ENCODE measurements around the gene STOML2. TPM values are rescaled to one million over a fixed set of nuclear protein-coding genes. Genes with fewer than 3 reads are reported as not detected.

STOML2 gene
- total RNA-seq, 1 donor from 2014 or later: 83.1 TPM

GRCh38 chr9:35089434-35089833 lies 13.5 kb downstream of the STOML2 start:
- Histone ChIP-seq H3K27ac (ENCODE audit: low read depth, low read length) (no peak overlapping the region), H3K36me3 (ENCODE audit: insufficient read depth, low read length) (peaks cover 8% of the 10 kb centered on the region), H3K79me2 (ENCODE audit: insufficient read depth, low read length) (no peaks in the 10 kb centered on the region), H3K4me2 (ENCODE audit: low read length) (no peak overlapping the region), H3K9ac (ENCODE audit: low read length) (no peak overlapping the region), H3K4me3 (ENCODE audit: insufficient read depth, low read depth, low read length) (no peak overlapping the region), H3K4me1 (ENCODE audit: insufficient read depth, low read length) (no peaks in the 10 kb centered on the region), H3K27me3 (ENCODE audit: insufficient read depth, low read length) (no peaks in the 10 kb centered on the region), H3K9me3 (ENCODE audit: insufficient read depth, low read depth, low read length) (no peaks in the 10 kb centered on the region), H4K20me1 (ENCODE audit: insufficient read depth, low read length) (no peaks in the 10 kb centered on the region), H2AFZ (ENCODE audit: low read depth, low read length) (no peak overlapping the region)
- TF ChIP-seq, protein P1, sequence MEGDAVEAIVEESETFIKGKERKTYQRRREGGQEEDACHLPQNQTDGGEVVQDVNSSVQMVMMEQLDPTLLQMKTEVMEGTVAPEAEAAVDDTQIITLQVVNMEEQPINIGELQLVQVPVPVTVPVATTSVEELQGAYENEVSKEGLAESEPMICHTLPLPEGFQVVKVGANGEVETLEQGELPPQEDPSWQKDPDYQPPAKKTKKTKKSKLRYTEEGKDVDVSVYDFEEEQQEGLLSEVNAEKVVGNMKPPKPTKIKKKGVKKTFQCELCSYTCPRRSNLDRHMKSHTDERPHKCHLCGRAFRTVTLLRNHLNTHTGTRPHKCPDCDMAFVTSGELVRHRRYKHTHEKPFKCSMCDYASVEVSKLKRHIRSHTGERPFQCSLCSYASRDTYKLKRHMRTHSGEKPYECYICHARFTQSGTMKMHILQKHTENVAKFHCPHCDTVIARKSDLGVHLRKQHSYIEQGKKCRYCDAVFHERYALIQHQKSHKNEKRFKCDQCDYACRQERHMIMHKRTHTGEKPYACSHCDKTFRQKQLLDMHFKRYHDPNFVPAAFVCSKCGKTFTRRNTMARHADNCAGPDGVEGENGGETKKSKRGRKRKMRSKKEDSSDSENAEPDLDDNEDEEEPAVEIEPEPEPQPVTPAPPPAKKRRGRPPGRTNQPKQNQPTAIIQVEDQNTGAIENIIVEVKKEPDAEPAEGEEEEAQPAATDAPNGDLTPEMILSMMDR (IDR thresholded peaks at IDR 0.05; ENCODE audit: insufficient read depth, low read depth, low read length): no peak
- TF ChIP-seq EZH2 (IDR thresholded peaks at IDR 0.05; ENCODE audit: insufficient read depth, low read length): no peak
- Mint-ChIP-seq H3K27ac (ENCODE audit: unreplicated experiment) (no peak overlapping the region), H3K27me3 (ENCODE audit: low read depth, unreplicated experiment) (no peaks in the 10 kb centered on the region), H3K9me3 (ENCODE audit: unreplicated experiment) (no peaks in the 10 kb centered on the region), H3K4me3 (ENCODE audit: unreplicated experiment) (no peak overlapping the region), H3K4me1 (ENCODE audit: low read depth, unreplicated experiment) (no peaks in the 10 kb centered on the region), H3K36me3 (ENCODE audit: low read depth, unreplicated experiment) (peaks cover 21% of the 10 kb centered on the region)
- no peak for FAIRE-seq
- DNase-seq (ENCODE audit: low read depth): no peak

DNA sequence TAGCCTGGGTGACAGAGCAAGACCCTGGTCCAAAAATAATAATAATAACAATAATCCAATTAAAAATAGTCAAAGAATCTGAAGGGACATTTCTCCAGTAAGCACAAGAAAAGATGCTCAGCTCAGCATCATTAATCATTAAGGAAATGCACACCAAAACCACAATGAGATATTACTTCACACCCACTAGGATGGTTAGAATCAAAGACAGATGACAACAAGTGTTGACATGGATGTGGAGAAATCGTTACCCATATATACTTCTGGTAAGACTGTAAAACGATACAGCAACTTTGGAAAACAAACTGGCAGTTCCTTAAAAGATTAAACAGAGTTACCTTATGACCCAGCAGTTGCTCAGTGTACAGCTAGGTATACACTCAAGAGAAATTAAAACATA lies 17.9 kb downstream of the STOML2 start:
- Mint-ChIP-seq H3K27ac (ENCODE audit: unreplicated experiment) (no peak overlapping the region), H3K4me1 (ENCODE audit: low read depth, unreplicated experiment) (no peaks in the 10 kb centered on the region)
- TF ChIP-seq EZH2 (IDR thresholded peaks at IDR 0.05; ENCODE audit: insufficient read depth, low read length): no peak
- TF ChIP-seq, protein P1 (IDR thresholded peaks at IDR 0.05; ENCODE audit: insufficient read depth, low read depth, low read length): no peak

DNA sequence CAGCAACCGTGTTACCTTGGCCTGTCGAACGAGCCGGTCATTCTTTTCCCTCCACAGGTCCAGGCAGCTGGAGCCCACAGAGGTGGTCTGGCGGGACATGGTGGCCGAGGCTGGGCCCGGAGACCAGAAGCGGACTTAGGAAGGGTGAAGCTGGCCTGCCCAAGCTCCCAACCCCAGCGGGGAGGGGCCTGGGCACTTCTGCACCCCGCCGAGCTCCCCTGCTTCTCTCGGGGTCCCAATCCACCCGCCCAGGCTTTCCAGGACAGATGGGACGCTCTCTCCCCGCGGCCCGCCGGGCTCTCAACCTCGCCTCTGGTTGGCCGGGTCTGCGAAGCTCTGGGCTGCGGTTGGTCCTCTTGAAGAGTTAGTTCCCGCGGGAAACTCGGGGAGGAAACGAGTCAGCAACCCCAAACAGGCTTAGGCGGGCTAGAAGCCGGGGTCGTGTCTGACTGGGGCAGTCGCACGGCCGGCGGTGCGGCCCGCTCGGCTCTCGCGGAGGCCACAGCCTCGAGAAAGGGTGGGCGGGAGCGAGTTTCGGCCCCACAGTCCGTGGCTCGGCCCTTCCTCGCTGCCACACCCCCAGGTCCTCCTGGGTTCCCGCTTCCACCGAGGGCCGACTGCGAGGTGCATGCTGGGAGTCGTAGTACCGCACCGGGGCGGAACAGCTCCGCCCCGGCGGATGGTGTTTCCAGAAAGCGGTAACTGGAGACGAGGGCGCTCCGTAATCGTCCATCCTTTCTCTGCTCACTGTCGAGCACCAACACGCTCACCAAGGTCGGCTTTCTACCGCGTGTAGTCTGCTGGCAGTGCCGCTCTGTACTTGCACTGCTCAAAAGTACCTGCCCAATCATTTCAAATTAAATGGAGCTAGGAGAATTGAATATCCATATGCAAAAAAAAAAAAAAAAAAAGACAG lies 23.2 kb downstream of the STOML2 start, which contains the start of gene FANCG:
TSS of gene FANCG (minus strand) at position 517 of the 916 bp plus-strand sequence. CDS start at position 99, 418 bp downstream.
- H3K4me3 Mint-ChIP-seq (ENCODE audit: unreplicated experiment): peak within 1 kb of the TSS; percentile 87
- Histone ChIP-seq H2AFZ (ENCODE audit: low read depth, low read length) (peak within 1 kb of the TSS; percentile 91), H3K27ac (ENCODE audit: low read depth, low read length) (peak within 1 kb of the TSS; percentile 80), H3K4me1 (ENCODE audit: insufficient read depth, low read length) (peaks cover 15% of the 10 kb centered on the region), H3K36me3 (ENCODE audit: insufficient read depth, low read length) (no peaks in the 10 kb centered on the region), H3K79me2 (ENCODE audit: insufficient read depth, low read length) (peaks cover 31% of the 10 kb centered on the region), H3K4me3 (ENCODE audit: insufficient read depth, low read depth, low read length) (peak within 1 kb of the TSS; percentile 80), H3K4me2 (ENCODE audit: low read length) (peak within 1 kb of the TSS; percentile 98), H3K9me3 (ENCODE audit: insufficient read depth, low read depth, low read length) (no peaks in the 10 kb centered on the region), H3K27me3 (ENCODE audit: insufficient read depth, low read length) (no peaks in the 10 kb centered on the region), H3K9ac (ENCODE audit: low read length) (peak within 1 kb of the TSS; percentile 85), H4K20me1 (ENCODE audit: insufficient read depth, low read length) (peaks cover 8% of the 10 kb centered on the region)
- H3K9me3 Mint-ChIP-seq (ENCODE audit: unreplicated experiment): no peaks in the 10 kb centered on the region
- no peak for TF ChIP-seq EZH2 (IDR thresholded peaks at IDR 0.05; ENCODE audit: insufficient read depth, low read length)
- TF ChIP-seq, protein P1 (IDR thresholded peaks at IDR 0.05; ENCODE audit: insufficient read depth, low read depth, low read length): no peak
- DNase-seq (ENCODE audit: low read depth) (peak; percentile 85), FAIRE-seq (no peak)
- H3K27me3 Mint-ChIP-seq (ENCODE audit: low read depth, unreplicated experiment): no peaks in the 10 kb centered on the region
- H3K4me1 Mint-ChIP-seq (ENCODE audit: low read depth, unreplicated experiment): peaks cover 5% of the 10 kb centered on the region
- peaks cover 4% of the 10 kb centered on the region for H3K36me3 Mint-ChIP-seq (ENCODE audit: low read depth, unreplicated experiment)
- peak within 1 kb of the TSS; percentile 60 for H3K27ac Mint-ChIP-seq (ENCODE audit: unreplicated experiment)

More for the DNA sequence above, 17.9 kb downstream of the STOML2 start:
- Mint-ChIP-seq H3K27me3 (ENCODE audit: low read depth, unreplicated experiment) (no peaks in the 10 kb centered on the region), H3K9me3 (ENCODE audit: unreplicated experiment) (no peaks in the 10 kb centered on the region), H3K4me3 (ENCODE audit: unreplicated experiment) (no peak overlapping the region), H3K36me3 (ENCODE audit: low read depth, unreplicated experiment) (peaks cover 12% of the 10 kb centered on the region)
- H3K4me2 ChIP-seq (ENCODE audit: low read length): no peak overlapping the region
- no peak overlapping the region for H3K4me3 ChIP-seq (ENCODE audit: insufficient read depth, low read depth, low read length)
- DNase-seq (ENCODE audit: low read depth): no peak
- no peaks in the 10 kb centered on the region for H3K79me2 ChIP-seq (ENCODE audit: insufficient read depth, low read length)
- no peak for FAIRE-seq
- peaks cover 4% of the 10 kb centered on the region for H3K36me3 ChIP-seq (ENCODE audit: insufficient read depth, low read length)
- H4K20me1 ChIP-seq (ENCODE audit: insufficient read depth, low read length): no peaks in the 10 kb centered on the region
- no peak overlapping the region for H3K27ac ChIP-seq (ENCODE audit: low read depth, low read length)
- no peaks in the 10 kb centered on the region for H3K27me3 ChIP-seq (ENCODE audit: insufficient read depth, low read length)
- no peaks in the 10 kb centered on the region for H3K9me3 ChIP-seq (ENCODE audit: insufficient read depth, low read depth, low read length)
- H3K4me1 ChIP-seq (ENCODE audit: insufficient read depth, low read length): no peaks in the 10 kb centered on the region
- no peak overlapping the region for H3K9ac ChIP-seq (ENCODE audit: low read length)
- H2AFZ ChIP-seq (ENCODE audit: low read depth, low read length): no peak overlapping the region
